B cell (primary cell): ENCODE measurements around the gene EML2. TPM values are rescaled to one million over a fixed set of nuclear protein-coding genes. Genes with fewer than 3 reads are reported as not detected.

Experiments
- ATAC-seq: fragments of 200-7000 bp; cut with Tn5 transposase; one replicate; pipeline ENCODE4 v1.10.0; 2021; ENCODE audit warnings: low read depth, mild to moderate bottlenecking, moderate number of reproducible peaks, moderate library complexity
- CTCF ChIA-PET: fragments of 350-600 bp; sonication (Branson Sonifier 250); formaldehyde crosslinking; loops from one replicate; lab custom pipeline; 2021; ENCODE audit warnings: antibody characterized with exemption, inconsistent platforms; lab: Charles Lee
- POLR2A ChIA-PET: fragments of 350-600 bp; sonication (Branson Sonifier 250); formaldehyde crosslinking; loops from one replicate; lab custom pipeline; 2021; ENCODE audit warnings: antibody characterized with exemption; lab: Charles Lee
- DNase-seq: peaks from one replicate; pipeline ENCODE4 v3.0.0; 2013
- H2AFZ ChIP-seq: 2 replicates; pipeline ENCODE4 v1.6.1; 2012; ENCODE audit warnings: mild to moderate bottlenecking, low read depth, low read length; ENCODE audit not compliant: insufficient read depth, poor library complexity, severe bottlenecking
- H3K27ac ChIP-seq, 2 donors: 1 replicate in 1 of 2; 2 replicates in 1 of 2; pipeline ENCODE4 v1.5.1; 2012 to 2013; ENCODE audit warnings: low read length in 2 of 2, mild to moderate bottlenecking in 2 of 2, moderate library complexity in 1 of 2
- H3K27me3 ChIP-seq, 4 experiments: fragments of 200-600 bp in 1 of 4; sonication (generic) in 1 of 4; replicated peaks in 1 of 4; 1 replicate in 2 of 4; 2 replicates in 2 of 4; pipeline versions ENCODE4 v1.6.1 to v1.7.0; 2013 to 2016; ENCODE audit warnings: low read length in 3 of 4, mild to moderate bottlenecking in 2 of 4, mixed read lengths in 1 of 4, moderate library complexity in 1 of 4; ENCODE audit not compliant: insufficient read depth in 4 of 4, control insufficient read depth in 3 of 4; ENCODE audit errors: control extremely low read depth in 1 of 4
- H3K36me3 ChIP-seq, 2 experiments: replicated peaks in 1 of 2; 1 replicate in 1 of 2; 2 replicates in 1 of 2; pipeline versions ENCODE4 v1.6.1 to v1.7.1; 2013; ENCODE audit warnings: low read length in 1 of 2; ENCODE audit not compliant: insufficient read depth in 2 of 2, control insufficient read depth in 1 of 2; ENCODE audit errors: control extremely low read depth in 1 of 2, extremely low read depth in 1 of 2
- H3K4me1 ChIP-seq, 2 donors: fragments of 200-600 bp in 1 of 2; sonication (generic) in 1 of 2; 1 replicate in 1 of 2; 2 replicates in 1 of 2; pipeline versions ENCODE4 v1.5.1 to v1.6.1; 2013 to 2017; ENCODE audit warnings: low read length in 2 of 2; ENCODE audit not compliant: control insufficient read depth in 2 of 2, insufficient read depth in 2 of 2
- H3K4me2 ChIP-seq: replicated peaks from 2 replicates; pipeline ENCODE3; 2012; ENCODE audit warnings: mild to moderate bottlenecking, low read depth, low read length; ENCODE audit not compliant: poor library complexity, severe bottlenecking
- H3K4me3 ChIP-seq, 5 experiments: fragments of 200-600 bp in 1 of 5; sonication (generic) in 1 of 5; 1 replicate in 3 of 5; 2 replicates in 2 of 5; pipeline versions ENCODE4 v1.5.1 to v1.7.0; 2011 to 2016; ENCODE audit warnings: low read length in 4 of 5, mild to moderate bottlenecking in 4 of 5, low read depth in 2 of 5, control low read depth in 1 of 5, moderate library complexity in 1 of 5; ENCODE audit not compliant: insufficient read depth in 1 of 5; ENCODE audit errors: control extremely low read depth in 1 of 5, extremely low read depth in 1 of 5
- H3K79me2 ChIP-seq: fragments of 200-600 bp; sonication (generic); one replicate; pipeline ENCODE4 v1.6.0; 2016; ENCODE audit warnings: low read length; ENCODE audit not compliant: control insufficient read depth, insufficient read depth
- H3K9ac ChIP-seq: fragments of 200-600 bp; sonication (generic); 2 replicates; pipeline ENCODE4 v1.6.1; 2017; ENCODE audit warnings: mild to moderate bottlenecking, low read length, moderate library complexity
- H3K9me3 ChIP-seq, 3 donors: one replicate each; pipeline versions ENCODE4 v1.6.1 to v1.7.1; 2013; ENCODE audit warnings: low read length in 2 of 3; ENCODE audit not compliant: control insufficient read depth in 2 of 3, insufficient read depth in 1 of 3; ENCODE audit errors: control extremely low read depth in 1 of 3
- H4K20me1 ChIP-seq: 2 replicates; pipeline ENCODE4 v1.6.0; 2012; ENCODE audit warnings: mild to moderate bottlenecking, low read length; ENCODE audit not compliant: insufficient read depth, control insufficient read depth, poor library complexity, severe bottlenecking
- H3K27ac Mint-ChIP-seq: one replicate; pipeline ENCODE4 v1.8.0; 2021; ENCODE audit warnings: mixed read lengths
- H3K27me3 Mint-ChIP-seq: one replicate; pipeline ENCODE4 v1.8.0; 2021; ENCODE audit warnings: mixed read lengths
- H3K4me1 Mint-ChIP-seq: one replicate; pipeline ENCODE4 v1.8.0; 2021; ENCODE audit warnings: mixed read lengths
- H3K4me3 Mint-ChIP-seq: one replicate; pipeline ENCODE4 v1.8.0; 2021; ENCODE audit warnings: mixed read lengths
- H3K9me3 Mint-ChIP-seq: one replicate; pipeline ENCODE4 v1.8.0; 2022; ENCODE audit warnings: mixed read lengths; ENCODE audit not compliant: insufficient read depth
- CTCF ChIP-seq: fragments of 200-600 bp; IDR thresholded peaks from one replicate; pipeline ENCODE4 v1.8.0; 2022; ENCODE audit warnings: antibody characterized with exemption, mild to moderate bottlenecking
- EZH2 ChIP-seq: IDR thresholded peaks from 2 replicates; pipeline ENCODE4 v1.6.1; 2012; ENCODE audit warnings: borderline replicate concordance, low read depth, mild to moderate bottlenecking, moderate library complexity, low read length; ENCODE audit not compliant: insufficient read depth, poor library complexity, severe bottlenecking
- WGBS: methylation state at CpG from one replicate; pipeline ENCODE4 v1.1.5; 2013; ENCODE audit warnings: missing lambda C conversion rate; ENCODE audit not compliant: insufficient coverage; 5-methylcytosine and 5-hydroxymethylcytosine counted together
- intact Hi-C: fragments of 100-400 bp; cut with micrococcal nuclease; formaldehyde crosslinking; loops from one replicate; pipeline ENCODE4 v1.10.0; 2022
- polyA plus RNA-seq: library from polyadenylated mRNA; depleted of rRNA; stranded (reverse); fragments of >200 nt; gene quantifications from 2 replicates; pipeline ENCODE4 v1.2.3, GENCODE V29; 2012
- total RNA-seq, 2 donors: library from RNA; stranded (reverse); fragments of 120-200 nt in 1 of 2; gene quantifications; 1 replicate in 1 of 2; 2 replicates in 1 of 2; pipeline versions ENCODE4 v1.2.3 to v1.2.4, GENCODE V29; 2013 to 2022

EML2 gene
- total and polyA plus RNA-seq, 2 donors (not counting 1 experiment from before 2014, with no cell fraction given): 75.0 to 88.5 TPM

GRCh38 chr19:45641274-45642105, 2.3 kb upstream of the EML2 start:
- peak overlapping the region; percentile 86 to 93 for H3K27ac ChIP-seq
- ATAC-seq (peak; percentile 48), DNase-seq (peak; percentile 82)
- Mint-ChIP-seq H3K4me3 (peak overlapping the region; percentile 84), H3K27ac (peak overlapping the region; percentile 96), H3K4me1 (peaks cover 48% of the 10 kb centered on the region), H3K27me3 (peaks cover 5% of the 10 kb centered on the region), H3K9me3 (peaks cover 3% of the 10 kb centered on the region)
- peak overlapping the region; percentile 71 for H3K9ac ChIP-seq
- H4K20me1 ChIP-seq: no peaks in the 10 kb centered on the region
- H3K27me3 ChIP-seq: peaks cover 0 to 12% (median 5%) of the 10 kb centered on the region in 4 experiments
- intact Hi-C loops: loop anchor here (1.0 to 5.0 kb wide), 5 partner anchors 39 to 214 kb away; partner anchors contain the start of genes OPA3 and QPCTL
- POLR2A ChIA-PET: interaction anchor here (0.6 to 1.9 kb wide), 10 partner anchors 29 to 202 kb away, joined by 3 to 9 read pairs (median 4); partner anchors contain the start of genes FOSB, QPCTL, SIX5 and SNRPD2
- H3K4me2 ChIP-seq: peak overlapping the region; percentile 98
- no peak for TF ChIP-seq EZH2
- TF ChIP-seq CTCF: no peak
- peaks cover 15% of the 10 kb centered on the region for H3K79me2 ChIP-seq
- H3K4me1 ChIP-seq: peaks cover 40 to 69% of the 10 kb centered on the region in 2 donors
- peak overlapping the region; percentile 33 to 81 (median 55) for H3K4me3 ChIP-seq
- H3K9me3 ChIP-seq: peaks cover 0 to 3% (median 0%) of the 10 kb centered on the region in 3 donors
- no peaks in the 10 kb centered on the region for H3K36me3 ChIP-seq
- CTCF ChIA-PET: interaction anchor here (0.6 to 5.9 kb wide), 37 partner anchors 11 to 1651 kb away, joined by 3 to 60 read pairs (median 5); partner anchors contain the start of genes FOSB, PPM1N, PPP1R13L and QPCTL
- under 1% methylated on average over 38 of the region's 40 CpGs for WGBS
- peak overlapping the region; percentile 93 for H2AFZ ChIP-seq
